ENCODE measurements around the gene NEO1.

Gene NEO1

DNA sequence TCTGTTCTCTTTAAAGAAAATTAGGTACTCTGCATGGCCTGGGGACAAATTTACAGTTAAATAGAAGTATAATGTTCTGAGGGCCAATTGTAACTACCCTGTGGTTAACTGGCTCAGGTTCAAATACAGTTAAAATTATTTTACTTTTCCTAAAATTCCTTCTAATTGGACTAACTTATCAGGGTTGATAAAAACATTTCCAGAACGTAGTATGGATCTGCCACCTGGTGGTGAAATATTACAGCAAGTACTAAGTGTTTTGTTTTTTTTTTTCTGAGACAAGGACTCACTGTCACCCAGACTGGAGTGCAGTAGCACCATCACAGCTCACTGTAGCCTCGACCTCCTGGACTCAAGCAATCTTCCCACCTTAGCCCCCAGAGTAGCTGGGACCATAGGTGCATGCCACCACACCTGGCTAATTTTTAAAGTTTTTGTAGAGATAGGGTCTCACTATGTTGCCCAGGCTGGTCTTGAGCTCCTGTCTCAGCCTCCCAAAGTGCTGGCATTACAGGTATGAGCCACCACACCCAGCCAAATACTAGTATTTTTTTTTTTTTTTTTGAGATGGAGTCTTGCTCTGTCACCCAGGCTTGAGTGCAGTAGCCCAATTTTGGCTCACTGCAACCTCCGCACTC is 29.2 kb downstream of the NEO1 start:
- no peak for DNase-seq

DNA sequence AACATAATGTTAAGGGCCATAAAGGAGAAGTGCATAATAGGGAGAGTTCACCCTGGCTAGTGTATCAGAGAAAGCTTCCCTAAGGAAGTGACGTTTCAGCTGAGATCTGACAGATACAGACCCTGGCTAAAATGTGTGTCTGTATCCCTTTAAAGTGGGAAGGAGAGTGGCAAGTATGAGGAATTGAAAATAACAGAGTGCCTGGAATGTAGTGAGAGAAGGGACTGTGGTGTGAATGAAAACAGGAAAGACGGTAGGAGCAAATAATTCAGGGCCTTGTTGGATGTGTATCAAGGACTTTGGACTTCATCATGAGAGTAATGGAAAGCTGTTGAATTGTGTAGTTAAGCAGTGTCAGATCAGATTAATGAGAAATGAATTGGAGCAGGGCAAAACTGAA is 30.5 kb downstream of the NEO1 start:
- no peak for DNase-seq

DNA sequence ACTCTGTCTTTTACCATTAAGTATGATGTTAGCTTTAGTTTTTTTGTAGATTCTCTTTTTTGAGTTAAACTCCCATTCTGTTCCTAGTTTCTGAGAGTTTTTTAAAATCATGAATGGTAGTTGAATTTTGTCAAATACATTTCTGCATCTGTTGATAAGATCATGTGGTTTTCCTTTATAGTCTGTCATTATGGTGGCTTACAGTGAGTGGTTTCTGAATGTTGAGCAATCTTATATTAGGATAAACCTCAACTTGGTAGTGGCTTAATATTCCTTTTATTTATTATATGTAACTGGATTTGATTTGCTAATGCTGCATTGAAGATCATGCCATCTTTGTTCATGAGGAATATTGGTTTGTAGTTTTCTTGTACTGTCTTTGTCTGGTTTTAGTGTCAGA is 34.8 kb downstream of the NEO1 start:
- DNase-seq: no peak

DNA sequence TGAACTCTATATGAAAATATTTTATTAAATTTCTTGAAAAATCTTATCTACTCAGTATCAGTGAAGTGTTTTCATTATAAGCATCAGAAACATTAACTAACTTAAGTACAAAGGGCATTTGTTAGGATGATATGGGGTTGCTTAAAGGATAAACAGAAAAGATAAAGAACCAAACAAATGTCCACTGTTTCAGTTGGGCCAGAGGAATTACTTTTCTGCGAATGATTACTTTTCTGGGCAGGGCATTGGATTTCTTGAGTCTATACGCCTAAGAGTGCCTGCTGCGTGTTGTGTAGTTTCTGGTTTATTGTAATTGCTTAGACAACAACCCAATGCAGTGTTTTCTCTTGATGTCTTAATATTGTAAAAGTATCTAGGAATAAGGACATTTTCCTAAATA is 52.8 kb downstream of the NEO1 start:
- no peak for DNase-seq

DNA sequence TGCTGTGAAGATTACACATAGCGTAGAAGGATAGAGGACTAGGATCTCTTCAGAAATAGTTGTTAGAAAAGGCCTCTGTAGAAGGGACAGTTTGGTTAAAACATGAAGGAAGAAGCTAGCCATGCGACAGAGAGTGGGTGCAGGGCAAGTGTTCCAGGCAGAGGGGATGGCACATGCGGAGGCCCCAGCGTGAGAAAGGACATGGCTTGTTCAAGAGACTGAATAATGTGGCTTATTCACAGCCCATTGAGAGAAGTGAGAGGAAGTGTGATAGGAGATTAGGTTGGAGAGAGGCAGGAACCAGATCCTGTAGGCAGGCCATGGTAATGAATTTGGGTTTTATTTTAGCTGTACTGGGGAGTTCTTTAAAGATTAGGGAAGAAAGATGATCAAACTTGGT is 56.4 kb downstream of the NEO1 start:
- no peak for DNase-seq

DNA sequence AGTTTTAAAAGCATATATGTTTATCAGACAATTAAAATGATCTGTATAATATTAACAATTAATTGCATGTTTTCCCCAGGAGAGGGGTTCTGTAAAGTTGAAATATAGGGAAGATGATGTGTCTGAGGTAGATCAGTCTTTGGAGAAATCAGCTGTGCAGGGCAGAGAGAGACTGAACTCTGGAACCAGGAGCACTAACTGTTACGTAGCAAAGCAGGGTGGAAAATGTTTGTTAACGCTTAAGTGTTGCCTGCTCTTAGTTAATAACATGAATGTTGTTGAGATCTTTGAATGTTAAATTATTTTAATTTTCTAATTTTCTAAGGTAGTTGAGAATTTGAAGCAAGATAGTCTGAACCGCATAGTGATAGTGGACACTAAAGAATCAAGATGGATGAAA is 57.5 kb downstream of the NEO1 start:
- no peak for DNase-seq

DNA sequence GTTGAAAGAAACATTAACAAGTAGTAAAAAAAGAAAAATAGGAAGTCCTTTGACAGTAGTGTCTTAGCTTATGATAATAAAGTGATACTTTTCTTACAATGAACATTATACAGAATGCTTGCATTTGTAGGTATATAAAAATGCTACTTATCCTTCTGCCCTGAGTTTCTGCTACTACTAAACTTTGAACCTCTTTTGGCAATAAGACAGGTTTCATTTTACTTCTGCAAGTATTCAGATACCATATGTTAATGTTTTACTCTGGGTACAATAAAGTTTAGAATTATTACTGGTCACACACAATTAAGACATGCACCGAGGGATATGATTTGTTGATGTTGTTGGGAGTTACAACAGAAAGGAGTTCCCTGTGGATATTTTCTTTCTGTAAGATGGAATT is 57.9 kb downstream of the NEO1 start:
- no peak for DNase-seq

DNA sequence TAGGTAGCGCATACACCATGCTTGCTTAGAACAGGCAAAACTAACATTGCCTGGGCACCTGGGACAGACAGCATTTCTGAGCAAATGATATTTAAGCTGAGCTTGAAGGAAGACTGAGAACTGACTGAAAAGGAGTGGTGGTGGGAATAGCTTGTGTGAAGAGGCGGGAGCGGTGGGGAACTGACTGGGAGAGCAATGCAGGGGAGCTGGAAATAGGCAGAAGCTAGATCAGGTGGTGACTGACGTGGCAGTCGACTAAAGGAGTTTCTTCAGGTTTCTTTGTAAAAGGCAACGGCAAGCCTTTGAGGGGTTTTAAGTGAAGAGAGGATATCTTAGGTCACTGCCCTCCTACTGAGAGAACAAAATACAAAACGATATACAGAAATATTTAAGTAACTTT is 61.8 kb downstream of the NEO1 start:
- DNase-seq: no peak

DNA sequence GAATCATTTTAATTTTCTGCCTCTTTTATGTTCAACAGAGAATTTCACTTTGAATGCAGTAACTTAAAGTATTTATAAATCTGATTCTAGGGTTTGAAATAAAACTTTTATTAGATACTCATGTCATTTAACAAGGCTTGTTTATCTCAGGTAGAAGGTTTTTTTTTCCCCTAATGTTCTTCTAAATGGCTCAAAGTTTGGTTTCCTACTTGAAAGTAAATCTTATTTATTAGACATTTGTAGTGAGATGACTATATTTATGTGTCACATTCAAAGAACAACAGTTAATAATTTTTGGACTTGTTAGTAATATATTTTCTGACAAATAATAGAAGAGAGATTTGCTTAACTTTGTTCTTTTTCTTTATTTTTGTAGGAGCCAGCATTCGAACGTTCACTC is 63.9 kb downstream of the NEO1 start:
- DNase-seq: no peak

DNA sequence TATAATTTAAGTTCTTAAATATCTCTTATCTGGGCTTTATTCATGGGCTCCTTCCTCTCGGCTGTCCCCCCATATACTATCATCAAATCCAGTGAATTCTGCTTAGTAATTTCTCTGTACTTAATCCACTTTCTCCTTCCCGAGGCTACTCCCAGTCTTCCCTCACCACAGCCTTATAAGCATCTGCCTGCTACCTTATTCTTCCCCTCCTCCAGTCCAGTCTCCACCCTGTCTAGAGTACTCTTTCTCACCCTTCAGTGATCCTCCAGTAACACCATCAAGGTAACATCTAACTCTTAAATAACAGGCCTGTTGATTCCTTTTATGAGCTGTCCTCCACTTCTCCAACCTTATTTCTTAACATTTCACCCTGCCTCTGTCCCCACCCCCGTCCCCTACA is 65.8 kb downstream of the NEO1 start:
- no peak for DNase-seq

DNA sequence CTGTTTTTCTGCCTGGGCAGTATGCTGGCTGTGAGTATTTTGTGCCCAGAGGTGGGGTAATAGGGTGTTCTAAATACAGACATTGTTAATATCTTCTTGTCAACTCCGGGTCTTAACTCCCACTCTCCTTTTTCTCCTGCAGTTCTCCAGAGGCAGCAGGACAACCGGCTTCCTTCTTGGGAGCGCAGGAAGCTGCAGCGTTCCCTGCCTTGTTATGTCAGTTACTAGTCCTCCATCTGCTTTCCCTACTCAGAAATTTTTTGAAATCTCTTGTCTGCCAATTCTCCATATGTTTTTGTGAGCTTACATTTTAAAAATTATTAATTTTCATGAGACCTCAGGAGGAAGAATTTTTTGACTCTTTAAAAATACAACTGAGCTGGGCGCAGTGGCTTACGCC is 67.2 kb downstream of the NEO1 start:
- no peak for DNase-seq

DNA sequence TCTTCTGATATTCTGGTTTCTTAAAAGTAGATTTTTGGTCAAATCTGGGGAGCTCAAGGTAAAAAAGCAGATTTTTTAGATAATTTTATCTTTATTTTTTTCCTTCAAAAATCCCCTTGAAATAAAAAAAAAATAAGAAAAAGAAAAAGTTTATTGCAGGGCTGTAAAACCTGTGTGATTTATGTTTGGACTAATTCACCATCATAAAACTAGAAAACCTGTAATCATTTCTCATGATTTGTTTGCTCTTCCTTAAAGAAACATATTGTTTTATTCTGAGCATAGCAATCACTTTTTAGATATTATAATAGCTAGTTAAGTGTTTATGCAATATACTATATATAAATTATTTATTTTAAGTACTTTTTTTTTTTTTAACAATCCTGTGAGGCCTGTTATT is 68.0 kb downstream of the NEO1 start:
- no peak for DNase-seq

DNA sequence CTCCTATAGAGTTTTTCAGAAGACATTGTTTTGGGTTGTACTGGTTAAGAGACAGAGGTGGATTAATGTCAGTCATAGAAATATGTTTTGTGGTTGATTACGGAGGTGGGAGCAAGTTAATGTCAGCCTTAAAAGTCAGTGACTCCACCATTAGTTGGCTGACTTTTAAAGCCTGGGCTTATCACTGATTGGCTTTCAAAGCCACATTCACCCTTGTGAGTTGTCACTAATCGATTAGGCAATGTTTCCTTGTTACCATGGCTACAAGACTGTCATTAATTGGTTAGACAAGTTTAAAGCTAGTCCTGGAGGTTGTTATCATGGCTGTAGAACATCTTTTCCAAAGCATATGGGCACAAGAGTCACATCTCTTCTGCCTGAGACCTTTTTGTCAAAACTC is 73.0 kb downstream of the NEO1 start:
- no peak for DNase-seq

DNA sequence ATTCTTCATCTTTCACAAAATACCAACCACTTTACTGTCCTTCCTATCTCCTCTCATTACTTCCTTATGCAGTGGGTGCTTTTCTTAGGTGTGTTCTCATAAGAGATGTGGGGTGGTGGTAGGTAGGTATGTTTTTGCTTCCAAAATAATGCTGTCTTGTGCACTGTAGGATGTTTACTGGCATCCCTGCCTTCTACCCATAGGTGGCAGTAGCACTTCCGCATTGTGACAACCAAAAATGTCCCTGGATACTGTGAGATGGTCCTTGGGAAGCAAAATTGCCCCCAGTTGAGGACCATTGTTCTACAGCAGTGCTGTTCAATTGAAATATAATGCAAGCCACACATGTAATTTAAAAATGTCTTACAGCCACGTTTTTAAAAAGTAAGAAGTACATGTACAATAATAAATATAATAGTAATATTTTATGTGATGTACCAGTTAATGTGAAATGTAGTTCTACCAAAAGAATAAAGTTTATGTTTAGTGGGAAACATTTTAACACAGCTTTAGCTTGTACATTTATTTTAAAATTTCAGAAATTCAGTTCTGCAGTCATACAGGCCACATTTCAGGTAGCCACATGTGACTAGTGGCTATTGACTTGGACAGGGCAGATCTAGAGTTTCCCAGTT is 75.2 kb downstream of the NEO1 start:
- no peak for DNase-seq

DNA sequence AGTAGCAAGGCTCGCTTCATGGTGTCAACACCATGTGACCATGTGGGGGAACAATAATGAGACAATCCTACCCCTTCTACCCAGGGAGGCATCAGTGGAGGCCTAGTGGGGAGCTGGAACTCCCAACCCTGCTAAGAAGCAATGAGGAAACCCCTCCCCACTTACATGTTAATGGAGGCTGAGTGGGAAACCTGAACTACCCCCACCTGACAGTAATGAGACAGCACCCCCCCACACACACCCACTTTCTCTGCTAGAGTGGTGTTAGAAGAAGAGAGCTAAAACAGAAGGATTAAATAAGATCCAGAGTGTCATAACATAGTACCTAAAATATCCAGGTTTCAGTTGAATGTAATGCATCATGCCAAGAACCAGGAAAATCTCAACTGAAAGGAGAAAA is 78.6 kb downstream of the NEO1 start:
- DNase-seq: no peak

DNA sequence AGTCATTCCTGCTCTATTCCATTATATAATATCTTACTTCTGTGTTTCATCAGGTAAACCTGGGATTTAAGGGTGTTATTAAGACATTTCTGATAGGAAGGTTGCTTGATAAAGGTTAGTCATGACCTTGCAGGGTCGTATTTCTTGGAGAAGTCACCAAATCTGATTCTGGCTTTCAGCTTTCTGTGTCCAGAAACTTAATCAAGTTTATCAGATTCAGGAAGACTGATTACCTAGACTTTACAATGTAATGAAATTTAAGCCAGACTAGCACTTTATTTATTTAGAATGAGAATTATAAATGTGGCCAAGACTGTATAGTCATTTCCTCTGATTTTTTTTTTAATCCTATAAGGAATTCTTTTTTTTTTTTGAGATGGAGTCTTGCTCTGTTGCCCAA is 81.9 kb downstream of the NEO1 start:
- no peak for DNase-seq

DNA sequence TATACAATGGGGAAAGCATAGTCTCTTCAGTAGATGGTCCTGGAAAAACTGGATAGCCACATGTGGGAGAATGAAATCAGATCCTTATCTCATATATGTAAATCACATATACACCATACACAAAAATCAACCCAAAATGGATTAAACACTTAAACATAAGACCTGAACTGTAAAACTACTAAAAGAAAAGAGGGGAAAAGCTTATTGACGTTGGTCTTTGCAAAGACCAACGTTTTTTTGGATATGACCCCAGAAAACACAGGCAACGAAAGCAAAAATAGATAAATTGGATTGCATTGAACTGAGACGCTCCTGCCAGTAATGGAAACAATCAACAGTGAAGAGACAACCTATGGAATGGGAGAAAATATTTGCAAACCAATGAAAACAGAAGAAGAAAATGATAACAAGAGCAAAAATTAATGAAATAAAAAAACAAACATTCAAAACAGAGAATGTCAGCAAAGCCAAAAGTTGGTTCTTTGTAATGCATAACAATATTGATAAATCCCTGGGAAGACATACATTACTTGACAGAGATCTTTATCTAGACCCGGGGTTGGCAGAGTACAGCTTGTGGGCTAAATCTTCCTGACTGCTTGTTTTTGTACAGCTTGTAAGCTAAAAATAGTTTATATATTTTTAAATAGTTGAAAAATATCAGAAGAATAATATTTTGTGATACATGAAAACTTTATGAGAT is 86.9 kb downstream of the NEO1 start:
- DNase-seq: no peak

DNA sequence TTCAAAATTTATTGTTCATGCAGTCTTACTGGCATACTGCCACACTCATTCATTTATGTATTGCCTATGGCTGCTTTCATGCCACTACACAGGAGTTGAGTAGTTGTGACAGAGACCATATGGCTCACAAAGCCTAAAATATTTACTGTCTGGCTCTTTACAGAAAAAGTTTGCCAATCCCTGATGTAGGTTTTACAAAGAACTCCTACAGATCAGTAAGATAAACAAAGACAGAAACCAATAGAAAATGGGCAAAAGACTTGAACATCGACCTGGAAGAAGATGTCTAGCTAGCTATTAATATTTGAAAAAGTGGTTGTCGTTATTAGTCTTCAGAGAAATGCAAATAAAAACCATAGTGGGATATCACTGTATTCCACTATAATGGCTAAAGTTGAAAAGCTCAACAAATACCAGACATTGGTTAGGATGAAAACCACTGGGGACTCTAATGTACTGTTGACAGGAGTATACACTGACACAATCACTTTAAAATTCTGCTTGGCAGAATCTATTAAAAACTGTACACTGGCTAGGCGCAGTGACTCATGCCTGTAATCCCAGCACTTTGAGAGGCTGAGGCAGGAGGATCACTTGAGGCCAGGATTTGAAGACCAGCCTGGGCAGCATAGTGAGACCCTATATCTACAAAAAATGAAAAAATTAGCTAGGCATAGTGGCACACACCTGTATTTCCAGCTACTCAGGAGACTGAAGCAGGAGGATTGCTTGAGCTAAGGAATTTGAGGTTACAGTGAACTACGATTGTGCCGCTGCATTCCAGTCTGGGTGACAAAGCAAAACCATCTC is 87.7 kb downstream of the NEO1 start:
- DNase-seq: no peak

DNA sequence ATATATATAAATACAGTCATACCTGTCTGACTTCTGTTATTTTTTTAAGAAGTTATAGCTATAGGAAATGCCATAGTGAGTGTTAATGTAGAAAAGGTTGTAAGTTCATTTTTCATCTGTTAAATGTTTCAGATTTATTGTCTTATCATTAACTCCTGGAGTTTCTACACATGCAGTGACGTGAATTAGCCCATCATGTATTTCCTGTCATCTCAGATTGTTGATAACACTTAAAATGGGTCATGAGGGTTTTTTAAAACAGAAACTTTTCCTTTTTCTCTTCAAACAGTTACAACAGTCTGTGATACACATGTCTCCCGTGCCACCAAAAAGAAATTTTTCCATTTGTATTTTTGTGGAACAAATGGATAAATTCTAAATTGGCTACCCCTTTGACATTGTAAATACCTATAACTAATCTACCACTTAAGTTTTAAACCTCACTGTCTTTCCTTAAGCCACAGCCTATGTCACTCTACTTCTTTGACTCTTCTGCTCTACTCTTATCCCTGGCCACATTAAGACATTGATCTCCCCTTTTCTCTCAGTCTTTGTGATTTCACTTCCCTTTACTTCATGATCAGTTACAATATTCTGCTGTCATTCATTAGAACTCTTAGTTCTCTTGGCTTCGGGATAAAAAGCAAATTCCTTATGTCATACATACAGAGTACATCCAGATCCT is 89.1 kb downstream of the NEO1 start:
- DNase-seq: no peak

DNA sequence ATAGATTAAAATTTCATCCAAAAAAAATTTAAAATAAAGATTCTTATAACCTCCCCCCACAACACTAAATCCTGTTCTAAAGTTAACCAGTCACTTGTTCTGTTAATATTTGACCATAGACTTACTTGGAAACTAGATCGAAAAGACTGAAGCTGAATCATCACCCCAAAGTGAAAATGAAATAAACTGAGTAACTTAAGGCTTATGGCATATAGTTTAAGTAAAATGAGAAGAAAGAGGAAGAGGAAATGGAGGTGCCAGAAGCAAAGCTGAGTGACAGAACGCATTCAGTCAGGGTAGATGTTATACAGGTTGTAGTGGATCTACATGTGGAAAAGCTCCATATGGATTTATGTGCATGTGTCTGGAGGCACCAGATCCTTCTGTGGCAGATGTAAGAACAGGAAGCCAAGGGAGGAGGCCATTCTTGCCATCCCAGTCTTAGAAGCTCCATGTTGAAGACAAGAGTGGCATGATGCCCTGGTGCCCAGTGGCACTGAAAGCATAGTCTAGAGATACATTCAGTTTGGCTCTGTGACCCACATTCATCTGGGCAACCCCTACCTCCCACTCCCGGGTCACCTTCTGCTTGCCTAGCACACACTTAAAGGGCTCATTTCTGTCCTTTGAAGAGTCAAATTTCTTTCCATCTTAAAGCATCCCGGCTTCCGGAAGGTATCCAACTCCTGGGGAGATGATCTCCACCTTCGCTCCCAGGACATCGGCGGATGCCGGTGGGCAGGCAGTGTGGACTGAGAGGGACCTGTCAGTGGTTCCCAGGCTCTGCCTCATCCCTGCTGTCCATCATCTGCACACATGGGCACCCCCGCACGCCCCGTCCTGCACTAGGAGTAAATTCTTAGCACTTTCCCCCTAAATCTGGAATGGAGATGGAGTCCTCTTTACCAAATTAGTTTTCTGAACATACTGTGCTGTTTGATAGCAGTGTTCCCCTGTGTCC is 90.8 kb downstream of the NEO1 start:
- no peak for DNase-seq

DNA sequence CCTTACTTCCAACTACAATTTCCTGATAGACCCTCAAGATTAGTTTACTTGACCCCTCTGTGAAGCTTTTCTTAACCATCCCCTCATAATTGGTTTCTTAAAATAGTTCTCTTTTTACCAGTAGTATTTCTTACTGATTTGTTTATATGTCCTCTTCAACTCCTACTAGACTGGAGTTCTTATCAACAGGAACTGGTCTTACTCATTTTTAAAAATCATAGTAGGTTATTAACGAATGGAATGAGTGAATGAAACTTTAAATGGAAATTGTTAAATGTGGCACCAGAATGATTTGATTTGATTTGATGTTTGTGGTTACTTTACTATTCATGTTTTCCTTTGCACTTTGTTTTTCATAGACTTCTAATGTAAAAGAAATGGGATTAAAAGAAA is 91.5 kb downstream of the NEO1 start:
- DNase-seq: no peak

DNA sequence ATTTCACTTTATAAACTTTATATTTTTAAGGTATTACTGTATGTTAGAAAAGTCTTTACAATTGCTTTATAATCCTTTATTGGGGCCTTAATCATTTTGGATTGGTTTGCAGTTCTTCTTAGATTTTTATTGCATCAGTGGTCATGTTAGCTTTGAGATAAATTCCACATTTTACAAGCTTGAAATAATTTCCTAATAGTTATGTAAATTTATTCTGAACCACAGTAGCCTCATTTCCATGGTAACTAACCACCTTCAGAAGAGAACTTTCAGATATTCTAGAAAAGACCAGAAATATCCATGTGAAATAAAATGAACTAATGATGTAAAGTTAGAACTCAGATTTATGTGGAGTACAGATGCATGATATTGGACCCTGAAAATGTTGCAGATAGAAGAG is 94.2 kb downstream of the NEO1 start:
- DNase-seq: no peak
